Neural progenitor cell (in vitro differentiated cells): Measurements from ENCODE around the gene TOR1B. TPM values are rescaled to one million over a fixed set of nuclear protein-coding genes. Genes with fewer than 3 reads are reported as not detected.
A peak's percentile ranks its signal among the peaks of the same experiment; 100 is the strongest.
"Not testable (repeated sequence)": the region's sequence is repeated elsewhere in the genome, so short reads cannot be mapped to it uniquely, and the experiment has no call there.

Experiments used
- DNase-seq: peaks from one replicate; pipeline ENCODE4 v3.0.0-alpha.2; 2016; ENCODE audit warnings: low spot score
- H2AFZ ChIP-seq: fragments of 200-600 bp; sonication (generic); replicated peaks from 2 replicates; pipeline ENCODE4 v1.6.1; 2016; ENCODE audit warnings: antibody characterized with exemption
- H3F3A ChIP-seq: fragments of 200-600 bp; sonication (generic); 2 replicates; pipeline ENCODE4 v1.6.1; 2016; ENCODE audit warnings: antibody characterized with exemption, low read depth
- H3K27ac ChIP-seq: fragments of 200-600 bp; sonication (generic); 2 replicates; pipeline ENCODE4 v1.5.1; 2016; ENCODE audit warnings: mild to moderate bottlenecking
- H3K27me3 ChIP-seq: fragments of 200-600 bp; sonication (generic); 2 replicates; pipeline ENCODE4 v1.6.1; 2016; ENCODE audit warnings: mild to moderate bottlenecking, moderate library complexity
- H3K36me3 ChIP-seq: fragments of 200-600 bp; sonication (generic); 2 replicates; pipeline ENCODE4 v1.5.1; 2016
- H3K4me1 ChIP-seq: fragments of 200-600 bp; sonication (generic); 2 replicates; pipeline ENCODE4 v1.6.1; 2016; ENCODE audit warnings: mixed run types
- H3K4me2 ChIP-seq: fragments of 200-600 bp; sonication (generic); 2 replicates; pipeline ENCODE4 v1.6.1; 2016
- H3K4me3 ChIP-seq: fragments of 200-600 bp; sonication (generic); 2 replicates; pipeline ENCODE4 v1.5.1; 2016
- H3K79me2 ChIP-seq: fragments of 200-600 bp; sonication (generic); 2 replicates; pipeline ENCODE4 v1.6.1; 2016; ENCODE audit warnings: low read depth
- H3K9ac ChIP-seq: fragments of 200-600 bp; sonication (generic); 2 replicates; pipeline ENCODE4 v1.6.1; 2016
- H3K9me3 ChIP-seq: fragments of 200-600 bp; sonication (generic); 2 replicates; pipeline ENCODE4 v1.5.1; 2016; ENCODE audit warnings: low read depth
- H4K20me1 ChIP-seq: fragments of 200-600 bp; sonication (generic); 2 replicates; pipeline ENCODE4 v1.6.1; 2016; ENCODE audit warnings: low read depth
- H3K27ac Mint-ChIP-seq: 3 replicates; pipeline ENCODE4 v1.8.0; 2021; ENCODE audit warnings: mixed read lengths
- H3K27me3 Mint-ChIP-seq: 2 replicates; pipeline ENCODE4 v1.8.0; 2022; ENCODE audit warnings: low read depth, mild to moderate bottlenecking, inconsistent platforms, moderate library complexity, mixed read lengths; ENCODE audit not compliant: insufficient read depth
- H3K36me3 Mint-ChIP-seq: 3 replicates; pipeline ENCODE4 v1.8.0; 2021; ENCODE audit warnings: mixed read lengths
- H3K4me1 Mint-ChIP-seq: 3 replicates; pipeline ENCODE4 v1.8.0; 2021; ENCODE audit warnings: mixed read lengths
- H3K4me3 Mint-ChIP-seq: 3 replicates; pipeline ENCODE4 v1.8.0; 2021; ENCODE audit warnings: mild to moderate bottlenecking, moderate library complexity, mixed read lengths
- H3K9me3 Mint-ChIP-seq: 3 replicates; pipeline ENCODE4 v1.8.0; 2020; ENCODE audit warnings: mixed read lengths
- CTCF ChIP-seq: fragments of 200-600 bp; sonication (generic); IDR thresholded peaks from 2 replicates; pipeline ENCODE4 v1.5.1; 2017; ENCODE audit warnings: antibody characterized with exemption, mild to moderate bottlenecking
- EZH2 ChIP-seq: fragments of 200-600 bp; sonication (generic); IDR thresholded peaks from 2 replicates; pipeline ENCODE4 v1.6.1; 2017; ENCODE audit warnings: antibody characterized with exemption, mild to moderate bottlenecking, moderate library complexity
- EZH2phosphoT487 ChIP-seq: fragments of 200-600 bp; sonication (generic); IDR thresholded peaks from 2 replicates; pipeline ENCODE4 v1.6.1; 2017; ENCODE audit warnings: antibody characterized with exemption
- total RNA-seq: library from RNA; depleted of rRNA; stranded (reverse); fragments of >200 nt; gene quantifications from 2 replicates; pipeline ENCODE4 v1.2.3, GENCODE V29; 2015; ENCODE audit warnings: low replicate concordance

The TOR1B gene
- total RNA-seq, 1 donor from 2014 or later, result 12.2 TPM

- H3K4me3 ChIP-seq, result no peak overlapping the region
- H3K9ac ChIP-seq, result no peak overlapping the region
- TF ChIP-seq EZH2phosphoT487 (no peak), CTCF (no peak), EZH2 (no peak)
- Mint-ChIP-seq H3K27me3 (peaks cover 2% of the 10 kb centered on the region), H3K4me1 (peaks cover 30% of the 10 kb centered on the region), H3K9me3 (no peaks in the 10 kb centered on the region), H3K27ac (peak overlapping the region; percentile 60), H3K4me3 (no peak overlapping the region), H3K36me3 (no peaks in the 10 kb centered on the region)
- H3F3A ChIP-seq, result no peaks in the 10 kb centered on the region
- peak overlapping the region; percentile 96 for H2AFZ ChIP-seq
- no peaks in the 10 kb centered on the region for H3K79me2 ChIP-seq
- no peaks in the 10 kb centered on the region for H3K27me3 ChIP-seq
- H3K36me3 ChIP-seq, result no peaks in the 10 kb centered on the region
- no peaks in the 10 kb centered on the region for H4K20me1 ChIP-seq
- DNase-seq, result no peak
- peaks cover 7% of the 10 kb centered on the region for H3K4me1 ChIP-seq
- peak overlapping the region; percentile 1 for H3K4me2 ChIP-seq
- H3K9me3 ChIP-seq, result no peaks in the 10 kb centered on the region
- H3K27ac ChIP-seq, result no peak overlapping the region
Observed at GRCh38 chr9:129761293-129761900, 41.6 kb upstream of the TOR1B start.

- no peak overlapping the region for H3K27ac ChIP-seq
- peak overlapping the region; percentile 72 for H3K27ac Mint-ChIP-seq
Observed at GRCh38 chr9:129761901-129762369, 41.0 kb upstream of the TOR1B start.

GRCh38 chr9:129762370-129762984, 40.5 kb upstream of the TOR1B start:
- not testable (repeated sequence) for H3K9me3 Mint-ChIP-seq, H3F3A ChIP-seq, H3K4me3 Mint-ChIP-seq, H3K4me2 ChIP-seq, H3K9ac ChIP-seq, H3K79me2 ChIP-seq, DNase-seq, H3K27me3 ChIP-seq, H3K27me3 Mint-ChIP-seq, H3K36me3 Mint-ChIP-seq, H3K4me1 ChIP-seq, H3K9me3 ChIP-seq, H3K36me3 ChIP-seq, H3K27ac Mint-ChIP-seq, H3K4me3 ChIP-seq, H4K20me1 ChIP-seq, H3K27ac ChIP-seq
- peaks cover 30% of the 10 kb centered on the region for H3K4me1 Mint-ChIP-seq
- H2AFZ ChIP-seq, result peak overlapping the region; percentile 96

More at GRCh38 chr9:129761901-129762369, 41.0 kb upstream of the TOR1B start:
- Histone ChIP-seq H3K9me3 (no peaks in the 10 kb centered on the region), H3F3A (no peaks in the 10 kb centered on the region), H3K4me2 (peak overlapping the region; percentile 1), H2AFZ (peak overlapping the region; percentile 96), H3K27me3 (no peaks in the 10 kb centered on the region), H3K4me3 (no peak overlapping the region), H3K4me1 (peaks cover 7% of the 10 kb centered on the region), H3K79me2 (no peaks in the 10 kb centered on the region), H3K36me3 (no peaks in the 10 kb centered on the region), H4K20me1 (no peaks in the 10 kb centered on the region), H3K9ac (no peak overlapping the region)
- TF ChIP-seq CTCF, result no peak
- no peak for TF ChIP-seq EZH2
- TF ChIP-seq EZH2phosphoT487, result no peak
- Mint-ChIP-seq H3K36me3 (no peaks in the 10 kb centered on the region), H3K4me3 (peak overlapping the region; percentile 53), H3K9me3 (no peaks in the 10 kb centered on the region), H3K27me3 (peaks cover 2% of the 10 kb centered on the region), H3K4me1 (peaks cover 30% of the 10 kb centered on the region)
- DNase-seq, result peak; percentile 58
